Measurements from ENCODE around the gene PLS1.

DNA sequence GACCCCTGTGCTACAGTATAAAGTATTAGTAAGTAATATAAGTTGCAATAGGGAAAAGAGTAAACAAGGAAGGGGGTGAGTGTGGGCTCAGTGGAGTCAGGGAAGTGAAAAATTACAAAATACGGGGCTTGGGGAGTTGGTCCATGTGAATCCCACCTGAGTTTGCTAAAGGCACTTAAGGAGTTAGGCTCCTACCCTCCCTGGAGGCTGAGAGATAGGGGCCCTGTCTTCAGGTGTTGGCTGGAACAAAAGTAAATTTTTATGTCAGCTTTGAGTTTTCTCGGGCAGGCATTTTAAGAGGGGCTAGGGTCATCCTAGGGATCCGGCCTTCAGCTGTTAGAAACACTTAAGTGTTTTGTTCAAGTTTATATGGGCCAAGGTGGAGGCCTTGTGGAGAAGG lies 135.9 kb downstream of the PLS1 start:
- TF ChIP-seq CTCF (IDR thresholded peaks at IDR 0.05 in 2 of 3, conservative IDR thresholded peaks at IDR 0.05 in 1 of 3; ENCODE audit: borderline replicate concordance in 1 of 3, insufficient read depth in 1 of 3, low read depth in 2 of 3, low read length in 2 of 3) (no peak), POLR2A (IDR thresholded peaks at IDR 0.05; ENCODE audit: borderline replicate concordance, extremely low read depth, insufficient read depth, insufficient read length) (no peak), TCF7L2 (IDR thresholded peaks at IDR 0.05; ENCODE audit: borderline replicate concordance, extremely low read depth, insufficient read depth, insufficient read length) (no peak), SRF (IDR thresholded peaks at IDR 0.05; ENCODE audit: low read depth) (no peak), EZH2 (IDR thresholded peaks at IDR 0.05) (no peak), SP1 (IDR thresholded peaks at IDR 0.05; ENCODE audit: low read depth) (no peak), SIN3A (IDR thresholded peaks at IDR 0.05; ENCODE audit: low read depth) (no peak), POLR2AphosphoS5 (IDR thresholded peaks at IDR 0.05; ENCODE audit: low read depth, low read length) (no peak), RAD21 (IDR thresholded peaks at IDR 0.05; ENCODE audit: low read depth) (no peak), YY1 (IDR thresholded peaks at IDR 0.05; ENCODE audit: extremely low read depth, insufficient replicate concordance, low read depth, low read length) (no peak), ATF3 (IDR thresholded peaks at IDR 0.05) (no peak), CEBPB (IDR thresholded peaks at IDR 0.05; ENCODE audit: low read depth) (no peak), EZH2phosphoT487 (IDR thresholded peaks at IDR 0.05; ENCODE audit: borderline replicate concordance) (no peak)
- TF ChIP-seq, protein P1, sequence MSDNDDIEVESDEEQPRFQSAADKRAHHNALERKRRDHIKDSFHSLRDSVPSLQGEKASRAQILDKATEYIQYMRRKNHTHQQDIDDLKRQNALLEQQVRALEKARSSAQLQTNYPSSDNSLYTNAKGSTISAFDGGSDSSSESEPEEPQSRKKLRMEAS (IDR thresholded peaks at IDR 0.05) = no peak

All from HCT116 (cell line).